K562 (cell line): ENCODE measurements around the gene ZNF200. TPM values are rescaled to one million over a fixed set of nuclear protein-coding genes. Genes with fewer than 3 reads are reported as not detected.

Experiments
- ATAC-seq: fragments of 200-7000 bp; cut with Tn5 transposase; 3 replicates; pipeline ENCODE4 v1.9.1; 2020; ENCODE audit warnings: moderate library complexity
- BruUV-seq: library from RNA; stranded (reverse); fragments of 400-500 nt; replicated peaks from 2 replicates; lab custom pipeline; 2021; lab: Mats Ljungman, UMichigan
- CTCF ChIA-PET: fragments of 300-600 bp; formaldehyde crosslinking; extraction: SDS; loops from one replicate; lab custom pipeline; 2021; ENCODE audit warnings: low intra/inter-chr PET ratio; lab: Yijun Ruan, JAX
- POLR2A ChIA-PET: fragments of 300-600, 350-650 bp; sonication (Branson Sonifier 250); formaldehyde crosslinking; extraction: SDS; loops from one replicate; lab custom pipeline; 2021; ENCODE audit warnings: antibody characterized with exemption, inconsistent platforms; lab: Yijun Ruan, JAX
- DNase-seq, 4 experiments: peaks; one replicate each; pipeline versions ENCODE4 v3.0.0 to v3.0.0-alpha.2; 2011 to 2018; ENCODE audit warnings: low spot score in 3 of 4, mixed read lengths in 3 of 4; ENCODE audit errors: extremely low read depth in 1 of 4
- FAIRE-seq: peaks from 2 replicates; lab custom pipeline; 2011; peaks lifted over from hg19 to GRCh38; lab: Jason Lieb, UNC
- H2AFZ ChIP-seq: 2 replicates; pipeline ENCODE4 v1.6.0; 2011; ENCODE audit warnings: low read depth, low read length, control low read depth, inconsistent platforms
- H3K27ac ChIP-seq: fragments of 200-600 bp; 3 replicates; pipeline ENCODE4 v1.8.0; 2011; ENCODE audit warnings: low read depth, mild to moderate bottlenecking, control low read depth, inconsistent platforms, low read length, moderate library complexity, mixed read lengths; ENCODE audit errors: extremely low read depth
- H3K27me3 ChIP-seq, 2 experiments: fragments of 300-600 bp in 1 of 2; 2 replicates in 1 of 2; 3 replicates in 1 of 2; pipeline versions ENCODE4 v1.6.0 to v1.8.0; 2011; ENCODE audit warnings: inconsistent platforms in 2 of 2, low read length in 2 of 2, mild to moderate bottlenecking in 1 of 2, mixed read lengths in 1 of 2, moderate library complexity in 1 of 2; ENCODE audit not compliant: control insufficient read depth in 2 of 2, insufficient read depth in 2 of 2
- H3K36me3 ChIP-seq: fragments of 300-600 bp; 3 replicates; pipeline ENCODE4 v1.8.0; 2011; ENCODE audit warnings: mild to moderate bottlenecking, low read length, inconsistent platforms; ENCODE audit not compliant: control insufficient read depth, insufficient read depth
- H3K4me1 ChIP-seq, 2 experiments: fragments of 200-600 bp in 1 of 2; replicated peaks in 1 of 2; 2 replicates in 1 of 2; 3 replicates in 1 of 2; pipeline versions ENCODE4 v1.5.1 to v1.8.0; 2011; ENCODE audit warnings: inconsistent platforms in 2 of 2, low read length in 2 of 2, mild to moderate bottlenecking in 1 of 2, mixed read lengths in 1 of 2, moderate library complexity in 1 of 2; ENCODE audit not compliant: control insufficient read depth in 2 of 2, insufficient read depth in 2 of 2
- H3K4me2 ChIP-seq: 2 replicates; pipeline ENCODE4 v1.6.1; 2011; ENCODE audit warnings: low read length, control low read depth, inconsistent platforms, mixed read lengths; ENCODE audit not compliant: insufficient read depth
- H3K4me3 ChIP-seq: fragments of 200-600 bp; sonication (generic), shearing (Covaris generic); 2 replicates; pipeline ENCODE4 v1.5.1; 2016; ENCODE audit warnings: control low read depth, inconsistent platforms
- H3K79me2 ChIP-seq: fragments of 200-600 bp; 3 replicates; pipeline ENCODE4 v1.8.0; 2011; ENCODE audit warnings: low read length, inconsistent platforms; ENCODE audit not compliant: control insufficient read depth, insufficient read depth
- H3K9ac ChIP-seq, 2 experiments: 2 replicates each; pipeline versions ENCODE4 v1.6.0 to v1.6.1; 2011; ENCODE audit warnings: low read depth in 2 of 2, low read length in 2 of 2, control low read depth in 1 of 2, inconsistent platforms in 1 of 2, mild to moderate bottlenecking in 1 of 2, mixed read lengths in 1 of 2; ENCODE audit not compliant: insufficient read depth in 1 of 2
- H3K9me1 ChIP-seq: one replicate; pipeline ENCODE4 v1.6.0; 2011; ENCODE audit warnings: inconsistent platforms, mild to moderate bottlenecking, low read length, moderate library complexity; ENCODE audit not compliant: control insufficient read depth, insufficient read depth
- H3K9me3 ChIP-seq: replicated peaks from 2 replicates; pipeline ENCODE4 v1.5.1; 2011; ENCODE audit warnings: low read depth, low read length, inconsistent platforms; ENCODE audit not compliant: control insufficient read depth, insufficient read depth
- H4K20me1 ChIP-seq: replicated peaks from 2 replicates; pipeline ENCODE4 v1.6.1; 2011; ENCODE audit warnings: low read length, inconsistent platforms, mixed read lengths; ENCODE audit not compliant: control insufficient read depth, insufficient read depth
- BRF1 ChIP-seq: IDR thresholded peaks from 3 replicates; pipeline ENCODE4 v1.6.1; 2011; ENCODE audit warnings: borderline replicate concordance, mild to moderate bottlenecking; ENCODE audit not compliant: insufficient read length; ENCODE audit errors: extremely low read depth
- DDX20 ChIP-seq: fragments of 450-650 bp; IDR thresholded peaks from 2 replicates; pipeline ENCODE4 v1.6.1; 2016; ENCODE audit warnings: missing genetic modification characterization, low read depth, mild to moderate bottlenecking, missing compliant biosample characterization, moderate library complexity
- ESRRA ChIP-seq: fragments of 450-650 bp; IDR thresholded peaks from 2 replicates; pipeline ENCODE4 v1.6.1; 2014; ENCODE audit warnings: low read depth, mild to moderate bottlenecking, moderate library complexity, borderline replicate concordance
- GATAD2A ChIP-seq: fragments of 450-650 bp; IDR thresholded peaks from 2 replicates; pipeline ENCODE4 v1.6.1; 2017
- KDM1A ChIP-seq, 2 experiments: fragments of 450-650 bp; IDR thresholded peaks; 2 replicates each; pipeline ENCODE4 v1.6.1; 2016; ENCODE audit warnings: mild to moderate bottlenecking in 2 of 2
- WGBS: fragments of 100-300 bp; shearing (Covaris generic); methylation state at CpG from one replicate; pipeline ENCODE4 v1.1.6; 2016; ENCODE audit warnings: low coverage, mixed read lengths; ENCODE audit not compliant: insufficient coverage; ENCODE audit errors: missing lambda C conversion rate; 5-methylcytosine and 5-hydroxymethylcytosine counted together
- in situ Hi-C: fragments of 300-500 bp; cut with MboI; formaldehyde crosslinking; loops from 4 replicates; pipeline ENCODE4 v1.15.0; 2018; ENCODE audit warnings: inconsistent platforms, mixed read lengths
- intact Hi-C: fragments of 100-400 bp; cut with micrococcal nuclease; formaldehyde crosslinking; loops from 2 replicates; pipeline ENCODE4 v1.14.2; 2022
- polyA plus RNA-seq, 8 experiments: library from polyadenylated mRNA; depleted of rRNA in 4 of 8; stranded (reverse) in 5 of 8; unstranded in 3 of 8; fragments of >200 nt; fragmentation: Nextera tagmentation in 2 of 8; fragmentation: Illumina TruSeq in 1 of 8; extraction: Ambion mirVana in 2 of 8; extraction: Trizol in 1 of 8; gene quantifications; 2 replicates each; pipeline versions ENCODE4 v1.2.1 to v1.2.3, GENCODE V29; 2011 to 2014; ENCODE audit warnings: inconsistent platforms in 1 of 8, missing spikeins in 1 of 8
- total RNA-seq, 7 experiments: library from RNA; depleted of rRNA in 6 of 7; stranded (reverse); fragments of >200 nt in 6 of 7; fragmentation: Illumina TruSeq in 2 of 7; extraction: Trizol in 2 of 7; gene quantifications; 2 replicates each; pipeline versions ENCODE4 v1.2.1 to v1.2.3, GENCODE V29; 2011 to 2021; ENCODE audit warnings: low replicate concordance in 1 of 7
- TF ChIP-seq, protein P1 (sequence below): fragments of 450-650 bp; IDR thresholded peaks from 2 replicates; pipeline ENCODE4 v1.6.1; 2018; ENCODE audit not compliant: partially characterized antibody
- TF ChIP-seq, protein P2 (sequence below): fragments of 250-450 bp; sonication (Bioruptor Pico); IDR thresholded peaks from 2 replicates; pipeline ENCODE4 v1.9.0; 2021; ENCODE audit warnings: mild to moderate bottlenecking, inconsistent platforms

The ZNF200 gene
- total and polyA plus RNA-seq, 9 of the 15 experiments (the other 6 are each of a cell fraction or from before 2014, with no cell fraction given): 4.8 to 14.5 (median 9.2) TPM

DNA sequence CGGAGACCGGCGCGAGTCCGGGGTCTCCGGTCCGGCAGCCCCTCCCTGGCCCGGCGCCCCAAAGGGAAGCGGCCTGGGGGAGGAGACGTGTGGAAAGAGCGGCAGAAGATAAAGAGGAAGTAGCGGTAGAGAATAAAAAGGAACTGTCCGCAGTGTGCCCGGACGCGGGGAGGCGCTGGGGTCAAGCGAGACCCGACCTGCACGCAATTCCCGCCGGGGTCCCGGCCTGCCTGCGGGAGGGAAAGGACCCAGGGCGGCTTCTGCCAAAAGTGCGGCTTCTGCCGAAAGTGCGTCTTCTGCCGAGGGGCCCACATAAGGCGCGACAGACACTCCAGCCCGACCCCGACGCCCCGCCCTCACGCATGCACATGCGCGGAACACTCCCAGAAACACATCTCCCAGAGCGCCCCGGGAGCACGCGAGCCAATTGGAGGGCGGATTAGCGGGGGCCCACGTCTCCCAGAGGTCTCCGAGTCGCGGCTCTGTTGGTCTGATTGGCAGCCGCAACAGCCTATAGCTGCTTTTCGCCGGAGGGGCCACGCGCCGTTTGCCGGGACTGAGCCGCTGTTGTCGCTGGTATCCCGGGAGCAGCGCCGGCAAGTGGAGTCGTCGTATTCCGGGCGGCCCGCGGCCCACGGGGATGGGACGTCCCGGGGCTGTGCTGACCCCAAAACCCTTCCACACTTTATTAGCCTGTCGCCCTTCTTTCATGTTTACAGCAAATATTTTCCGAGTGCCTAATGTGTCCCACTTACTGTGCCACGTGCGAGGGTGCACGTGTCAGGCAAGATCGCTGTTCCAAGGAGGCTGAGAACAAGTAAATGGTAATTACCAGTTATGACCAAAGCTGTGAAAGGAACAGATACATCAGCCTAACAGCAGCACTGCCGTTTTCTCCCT is 29.4 kb upstream of the ZNF200 start (continued):
- TF ChIP-seq ESRRA: no peak
- TF ChIP-seq BRF1: no peak

DNA sequence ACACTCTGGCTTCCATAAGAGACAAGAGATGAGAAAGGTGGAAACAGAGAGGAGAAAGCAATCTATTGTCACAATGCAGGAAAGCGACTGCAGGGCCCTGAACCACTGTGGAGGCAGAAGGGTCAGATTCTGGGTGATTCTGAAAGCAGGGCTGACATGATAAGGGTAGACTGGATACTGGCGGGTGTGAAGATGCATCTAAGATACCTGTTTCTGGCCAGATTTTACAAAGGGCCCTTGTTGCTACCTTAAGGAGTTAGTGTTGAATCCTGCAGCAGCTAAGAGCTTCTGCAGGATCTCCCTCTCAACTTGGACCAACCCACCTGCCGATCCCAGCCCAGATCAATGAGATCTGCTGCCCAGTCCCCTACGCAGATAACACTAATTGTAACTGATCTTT is 27.6 kb upstream of the ZNF200 start:
- H3K27ac ChIP-seq: no peak overlapping the region
- no peaks in the 10 kb centered on the region for H3K36me3 ChIP-seq
- no TSS peak for BruUV-seq
- CTCF ChIA-PET: no interaction called here
- H3K4me3 ChIP-seq: no peak overlapping the region
- no peak overlapping the region for H3K4me2 ChIP-seq
- peaks cover 11% of the 10 kb centered on the region for H3K9me3 ChIP-seq
- peaks cover 4 to 21% of the 10 kb centered on the region in 2 experiments; a peak in 4 of 5 replicates for H3K4me1 ChIP-seq
- peak overlapping the region in 1 of 2 experiments; percentile 7; a peak in 1 of 4 replicates for H3K9ac ChIP-seq
- H3K79me2 ChIP-seq: no peaks in the 10 kb centered on the region
- intact Hi-C loops: loop anchor here (5.0 to 10.0 kb wide), 2 partner anchors 108 to 240 kb away; partner anchors contain the start of gene CLUAP1
- H2AFZ ChIP-seq: no peak overlapping the region
- H3K9me1 ChIP-seq: no peaks in the 10 kb centered on the region
- in situ Hi-C loops: no loop called here
- no peak for FAIRE-seq
- TF ChIP-seq KDM1A (IDR thresholded peaks at IDR 0.05): no peak
- TF ChIP-seq GATAD2A: no peak
- no peak for TF ChIP-seq DDX20 (tag)
- TF ChIP-seq, protein P1, sequence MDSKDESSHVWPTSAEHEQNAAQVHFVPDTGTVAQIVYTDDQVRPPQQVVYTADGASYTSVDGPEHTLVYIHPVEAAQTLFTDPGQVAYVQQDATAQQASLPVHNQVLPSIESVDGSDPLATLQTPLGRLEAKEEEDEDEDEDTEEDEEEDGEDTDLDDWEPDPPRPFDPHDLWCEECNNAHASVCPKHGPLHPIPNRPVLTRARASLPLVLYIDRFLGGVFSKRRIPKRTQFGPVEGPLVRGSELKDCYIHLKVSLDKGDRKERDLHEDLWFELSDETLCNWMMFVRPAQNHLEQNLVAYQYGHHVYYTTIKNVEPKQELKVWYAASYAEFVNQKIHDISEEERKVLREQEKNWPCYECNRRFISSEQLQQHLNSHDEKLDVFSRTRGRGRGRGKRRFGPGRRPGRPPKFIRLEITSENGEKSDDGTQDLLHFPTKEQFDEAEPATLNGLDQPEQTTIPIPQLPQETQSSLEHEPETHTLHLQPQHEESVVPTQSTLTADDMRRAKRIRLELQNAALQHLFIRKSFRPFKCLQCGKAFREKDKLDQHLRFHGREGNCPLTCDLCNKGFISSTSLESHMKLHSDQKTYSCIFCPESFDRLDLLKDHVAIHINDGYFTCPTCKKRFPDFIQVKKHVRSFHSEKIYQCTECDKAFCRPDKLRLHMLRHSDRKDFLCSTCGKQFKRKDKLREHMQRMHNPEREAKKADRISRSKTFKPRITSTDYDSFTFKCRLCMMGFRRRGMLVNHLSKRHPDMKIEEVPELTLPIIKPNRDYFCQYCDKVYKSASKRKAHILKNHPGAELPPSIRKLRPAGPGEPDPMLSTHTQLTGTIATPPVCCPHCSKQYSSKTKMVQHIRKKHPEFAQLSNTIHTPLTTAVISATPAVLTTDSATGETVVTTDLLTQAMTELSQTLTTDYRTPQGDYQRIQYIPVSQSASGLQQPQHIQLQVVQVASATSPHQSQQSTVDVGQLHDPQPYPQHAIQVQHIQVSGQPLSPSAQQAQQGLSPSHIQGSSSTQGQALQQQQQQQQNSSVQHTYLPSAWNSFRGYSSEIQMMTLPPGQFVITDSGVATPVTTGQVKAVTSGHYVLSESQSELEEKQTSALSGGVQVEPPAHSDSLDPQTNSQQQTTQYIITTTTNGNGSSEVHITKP: peak; percentile 69
- TF ChIP-seq, protein P2, sequence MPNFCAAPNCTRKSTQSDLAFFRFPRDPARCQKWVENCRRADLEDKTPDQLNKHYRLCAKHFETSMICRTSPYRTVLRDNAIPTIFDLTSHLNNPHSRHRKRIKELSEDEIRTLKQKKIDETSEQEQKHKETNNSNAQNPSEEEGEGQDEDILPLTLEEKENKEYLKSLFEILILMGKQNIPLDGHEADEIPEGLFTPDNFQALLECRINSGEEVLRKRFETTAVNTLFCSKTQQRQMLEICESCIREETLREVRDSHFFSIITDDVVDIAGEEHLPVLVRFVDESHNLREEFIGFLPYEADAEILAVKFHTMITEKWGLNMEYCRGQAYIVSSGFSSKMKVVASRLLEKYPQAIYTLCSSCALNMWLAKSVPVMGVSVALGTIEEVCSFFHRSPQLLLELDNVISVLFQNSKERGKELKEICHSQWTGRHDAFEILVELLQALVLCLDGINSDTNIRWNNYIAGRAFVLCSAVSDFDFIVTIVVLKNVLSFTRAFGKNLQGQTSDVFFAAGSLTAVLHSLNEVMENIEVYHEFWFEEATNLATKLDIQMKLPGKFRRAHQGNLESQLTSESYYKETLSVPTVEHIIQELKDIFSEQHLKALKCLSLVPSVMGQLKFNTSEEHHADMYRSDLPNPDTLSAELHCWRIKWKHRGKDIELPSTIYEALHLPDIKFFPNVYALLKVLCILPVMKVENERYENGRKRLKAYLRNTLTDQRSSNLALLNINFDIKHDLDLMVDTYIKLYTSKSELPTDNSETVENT (CRISPR knock-in tag): no peak
- TF ChIP-seq, all 486 proteins: peak for 1
- POLR2A ChIA-PET: interaction anchor here (0.6 to 2.7 kb wide), 2 partner anchors 8 to 103 kb away, joined by 3 to 12 read pairs; no protein-coding TSS in a partner anchor
- no peak for ATAC-seq
- Histone ChIP-seq H3K27me3 (peaks cover 11 to 18% of the 10 kb centered on the region in 2 experiments), H4K20me1 (no peaks in the 10 kb centered on the region)
- DNase-seq: no peak
- WGBS: 72% methylated on average over 4 of the region's 4 CpGs
